ENCODE measurements around the gene C4orf50.
"Not testable (repeated sequence)": the region's sequence is repeated elsewhere in the genome, so short reads cannot be mapped to it uniquely, and the experiment has no call there.

C4orf50 gene

DNA sequence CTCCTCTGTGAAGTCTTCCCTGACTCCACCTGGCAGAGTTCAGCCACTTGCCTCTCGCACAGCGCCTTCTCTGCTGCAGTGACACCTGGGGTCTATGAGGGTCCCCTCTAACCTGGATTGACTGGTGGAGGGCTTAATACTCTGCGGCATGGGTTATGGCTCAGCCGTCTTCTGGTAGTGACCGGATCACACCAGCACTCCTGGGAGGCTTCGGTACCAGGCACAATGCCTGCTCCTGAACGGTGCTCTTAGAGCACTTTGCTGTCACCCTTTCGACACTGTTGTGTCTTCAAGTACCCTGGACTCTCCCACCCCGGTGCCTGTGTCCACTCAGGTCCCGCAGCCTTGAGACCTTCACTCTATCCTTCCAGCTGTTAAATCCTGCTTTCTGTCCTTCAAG is 50.0 kb downstream of the C4orf50 start:
- no peak for DNase-seq (ENCODE audit: low read depth)

GRCh38 chr4:5967783-5968182 is 50.4 kb downstream of the C4orf50 start:
- DNase-seq (ENCODE audit: low read depth): no peak

DNA sequence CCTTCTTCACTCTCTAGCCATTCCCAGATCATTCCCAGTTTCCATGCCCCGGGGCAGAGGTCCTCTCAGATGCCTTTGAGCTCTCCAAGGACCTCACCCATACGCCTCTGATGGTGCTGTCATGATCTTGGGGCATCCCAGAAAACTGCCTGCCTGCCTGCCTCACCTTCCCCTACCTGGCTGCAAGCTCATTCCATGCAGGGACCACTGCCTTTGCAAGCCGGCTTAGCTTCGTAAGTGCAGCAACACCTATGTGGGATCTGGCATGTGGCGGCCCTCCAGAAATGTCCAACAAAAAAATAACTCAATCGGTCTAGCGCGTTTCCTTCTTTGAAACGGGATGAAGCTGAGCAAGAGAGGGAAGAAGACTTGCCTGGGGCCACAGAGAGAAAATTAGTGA is 53.0 kb downstream of the C4orf50 start:
- DNase-seq (ENCODE audit: low read depth): no peak

- DNase-seq (ENCODE audit: low read depth): no peak
Measured at GRCh38 chr4:5964030-5964429, 54.2 kb downstream of the C4orf50 start.

DNA sequence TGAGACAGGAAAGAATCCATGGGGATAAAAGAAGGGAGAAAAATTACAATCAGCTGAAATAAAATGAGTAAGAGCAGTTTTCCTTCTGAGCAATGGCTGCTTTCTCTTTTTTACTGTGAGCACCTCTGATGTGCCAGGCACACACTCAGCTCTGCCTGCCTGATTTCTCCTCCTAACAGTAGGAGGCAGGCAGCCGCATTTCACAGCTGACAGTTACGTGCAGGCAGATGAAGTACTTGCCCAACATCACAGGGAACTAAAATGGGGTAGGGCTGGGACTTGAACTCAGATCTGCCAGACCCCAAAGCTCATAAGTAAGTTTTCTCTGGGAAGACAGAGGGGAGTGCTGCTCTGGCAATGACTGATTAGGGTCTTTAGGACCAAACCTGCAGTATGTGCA is 54.6 kb downstream of the C4orf50 start:
- no peak for DNase-seq (ENCODE audit: low read depth)

GRCh38 chr4:5962416-5962815 is 55.8 kb downstream of the C4orf50 start:
- no peak for DNase-seq (ENCODE audit: low read depth)

DNA sequence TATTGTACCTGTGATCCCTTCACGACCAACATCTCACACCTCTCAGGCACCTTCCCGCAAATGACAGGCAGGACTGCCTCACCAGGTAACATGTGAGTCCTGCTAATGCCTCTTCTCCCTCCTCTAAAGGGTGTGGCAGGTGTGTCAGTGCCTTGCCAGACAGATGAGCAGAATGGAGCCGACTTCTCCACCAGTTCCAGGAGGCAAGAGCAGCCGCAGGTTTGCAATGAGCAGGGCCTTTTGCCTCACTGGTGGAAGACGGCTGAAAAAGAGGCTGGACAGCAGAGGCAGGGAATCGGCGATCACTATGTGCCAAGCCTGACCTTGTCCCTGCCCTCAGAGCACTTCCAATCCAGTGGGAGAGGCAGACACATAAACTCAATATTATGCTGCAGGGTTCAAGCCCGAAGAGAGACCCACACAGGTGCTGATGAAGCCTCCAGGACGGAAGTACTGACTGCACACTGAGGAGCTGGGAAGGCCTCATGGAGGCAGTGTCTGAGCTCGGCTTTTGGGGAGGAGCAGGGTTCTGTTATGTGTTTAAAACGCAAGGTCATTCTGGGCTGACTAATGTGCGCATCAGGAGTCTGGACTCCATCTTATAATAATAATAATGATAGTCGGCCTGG is 57.9 kb downstream of the C4orf50 start:
- no peak for DNase-seq (ENCODE audit: low read depth)

GRCh38 chr4:5959211-5959982 is 58.8 kb downstream of the C4orf50 start:
- no peak for DNase-seq (ENCODE audit: low read depth)

DNA sequence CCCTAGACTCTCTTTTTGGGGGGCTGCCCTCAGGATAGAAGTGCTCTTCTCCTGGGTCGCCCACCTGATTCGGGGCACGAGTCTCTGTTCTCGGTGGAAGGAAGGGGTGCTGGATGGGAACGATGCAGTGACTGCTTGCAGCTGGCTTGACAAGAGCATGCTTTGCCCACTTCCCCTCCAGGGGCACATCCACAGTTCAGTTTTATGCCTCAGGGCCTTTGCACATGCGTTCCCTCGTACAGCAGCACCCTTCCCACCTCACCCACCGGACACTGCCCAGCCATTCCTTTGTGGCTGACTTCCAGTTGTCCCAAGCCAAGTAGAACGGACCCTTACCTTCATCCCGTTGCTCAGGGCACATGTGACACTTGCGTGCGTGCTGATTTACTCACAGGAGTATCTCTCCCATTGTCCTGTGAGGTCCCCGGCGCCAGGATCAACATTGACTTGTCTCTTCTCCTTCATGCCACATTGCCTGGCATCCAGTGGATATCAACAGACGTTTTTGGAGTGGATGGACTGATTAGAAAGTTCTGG is 60.0 kb downstream of the C4orf50 start:
- DNase-seq (ENCODE audit: low read depth): no peak

DNA sequence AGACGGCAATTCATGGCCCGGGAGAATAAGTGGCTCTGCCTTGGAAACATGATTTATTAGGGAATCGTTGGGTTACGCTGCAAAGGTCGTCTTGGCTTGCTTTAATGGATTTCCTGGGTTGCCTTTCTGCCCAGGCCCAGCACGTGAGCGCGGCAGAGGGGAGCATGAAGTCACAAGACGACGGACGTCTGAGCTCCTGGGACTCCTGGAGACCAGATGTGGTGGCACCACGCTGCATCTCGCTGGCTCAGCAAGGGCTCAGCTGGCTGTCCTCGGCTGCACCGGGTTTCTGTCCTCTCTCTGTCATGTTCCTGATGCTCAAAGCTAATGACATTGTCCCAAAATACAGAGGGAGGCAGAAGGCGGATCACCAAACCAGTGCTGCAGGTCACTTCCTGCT is 61.2 kb downstream of the C4orf50 start:
- no peak for DNase-seq (ENCODE audit: low read depth)

GRCh38 chr4:5956285-5957021 is 61.8 kb downstream of the C4orf50 start:
- no peak for DNase-seq (ENCODE audit: low read depth)

GRCh38 chr4:5955856-5956255 is 62.4 kb downstream of the C4orf50 start:
- no peak for DNase-seq (ENCODE audit: low read depth)

GRCh38 chr4:5955201-5955821 is 62.9 kb downstream of the C4orf50 start:
- DNase-seq (ENCODE audit: low read depth): no peak

DNA sequence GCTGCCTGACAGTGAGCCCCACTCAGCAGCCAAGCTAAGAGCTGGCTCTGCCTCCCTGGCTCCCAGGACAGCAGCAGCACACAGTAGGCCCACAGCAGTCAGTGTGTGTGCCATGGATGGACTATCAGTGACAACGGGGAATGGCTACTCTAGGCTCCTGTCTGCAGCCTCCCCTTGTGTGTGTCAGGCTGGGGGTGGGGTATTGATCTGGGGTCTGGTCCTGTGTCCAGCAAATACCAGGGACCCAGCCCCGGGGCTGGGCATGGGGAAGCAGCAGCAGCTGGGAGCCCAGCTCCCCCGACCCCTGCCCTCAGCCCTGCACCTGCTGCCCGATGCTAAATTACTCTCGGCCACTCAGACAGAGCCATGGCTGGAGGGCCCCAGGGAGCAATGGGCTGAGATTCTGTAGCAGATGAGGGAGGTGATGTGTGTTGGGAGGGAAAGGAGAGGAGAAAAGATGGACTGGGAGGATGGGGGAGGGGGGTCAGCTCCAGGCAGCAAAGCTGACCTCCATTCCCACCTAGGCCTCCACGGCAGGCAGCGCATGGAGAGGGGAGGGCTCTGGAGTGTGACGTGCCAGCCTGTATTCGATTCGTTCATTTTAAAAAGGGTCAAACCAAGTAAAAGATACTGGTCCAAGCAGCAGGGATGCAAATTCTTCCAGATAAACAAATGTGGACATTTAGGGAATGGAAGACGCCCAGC is 64.0 kb downstream of the C4orf50 start:
- no peak for DNase-seq (ENCODE audit: low read depth)

DNA sequence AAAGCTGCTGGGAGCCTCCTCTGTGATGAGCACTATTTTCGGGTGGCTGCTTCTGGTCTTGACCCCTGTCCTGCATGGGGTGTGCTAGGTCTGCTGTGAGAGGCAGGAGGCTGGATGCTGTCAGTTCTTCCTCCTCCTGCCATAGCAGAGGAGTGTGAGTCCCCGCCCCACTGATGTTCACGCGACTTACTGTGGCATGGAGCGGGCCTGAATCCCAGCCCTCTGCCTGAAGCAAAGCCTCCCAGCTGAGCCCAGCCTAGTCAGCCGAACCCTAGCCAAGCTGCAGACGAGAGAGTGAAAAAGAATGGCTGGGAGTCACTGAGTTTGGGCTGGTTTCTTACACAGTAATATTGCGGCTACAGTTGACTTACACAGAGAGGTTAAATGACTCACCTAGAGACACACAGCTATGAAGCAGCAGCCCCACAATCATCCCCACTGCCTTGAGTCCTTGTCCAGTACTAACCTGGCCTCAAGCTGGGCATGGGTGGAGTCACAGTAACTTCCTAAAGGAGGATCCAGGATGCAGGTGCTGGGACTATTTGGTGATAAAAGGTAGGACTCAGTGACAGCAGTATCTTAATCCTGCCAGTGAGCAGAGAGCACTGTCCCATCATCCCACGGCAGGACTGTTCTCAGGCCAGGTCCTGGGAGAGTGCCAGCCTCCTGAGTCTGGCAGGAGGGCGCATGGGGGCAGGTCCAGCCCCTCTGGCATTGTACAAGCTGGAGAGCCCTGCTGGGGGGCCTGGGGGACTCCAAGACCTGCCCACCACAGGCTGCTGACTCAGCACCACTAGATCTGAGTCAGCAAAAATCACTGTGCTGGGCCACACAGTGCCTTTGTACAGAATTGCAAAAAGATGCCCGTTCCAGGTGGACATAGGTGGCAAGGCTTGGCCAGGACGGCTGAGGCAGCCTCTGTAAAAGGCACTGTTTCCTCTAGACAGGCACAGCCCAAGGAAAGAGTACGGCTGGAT is 65.0 kb downstream of the C4orf50 start:
- DNase-seq (ENCODE audit: low read depth): no peak

GRCh38 chr4:5952286-5952974 is 65.8 kb downstream of the C4orf50 start:
- no peak for DNase-seq (ENCODE audit: low read depth)

DNA sequence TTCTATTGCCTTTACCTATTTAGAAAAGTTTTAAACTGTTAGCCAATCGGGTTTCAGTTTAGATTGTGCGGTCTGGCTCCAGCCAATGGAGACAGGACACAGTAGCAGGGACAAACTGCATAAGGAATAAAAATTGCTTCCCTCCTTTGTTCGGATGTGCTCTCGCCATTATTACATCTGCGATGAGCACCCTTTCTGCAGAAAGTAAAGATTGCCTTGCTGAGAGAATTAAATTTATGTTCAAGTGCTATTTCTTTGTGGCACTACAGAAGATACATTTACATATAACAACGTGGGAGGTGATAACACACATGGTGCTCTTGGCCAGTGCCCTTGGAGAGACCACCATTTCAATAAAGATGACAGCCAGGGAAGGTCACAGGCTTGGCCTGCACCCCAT is 71.6 kb downstream of the C4orf50 start:
- not testable (repeated sequence) for DNase-seq (ENCODE audit: low read depth)

GRCh38 chr4:5945936-5946335 is 72.3 kb downstream of the C4orf50 start:
- DNase-seq (ENCODE audit: low read depth): no peak

GRCh38 chr4:5945171-5945570 is 73.1 kb downstream of the C4orf50 start:
- DNase-seq (ENCODE audit: low read depth): no peak

GRCh38 chr4:5943561-5943960 is 74.7 kb downstream of the C4orf50 start:
- DNase-seq (ENCODE audit: low read depth): no peak
